HUES64 (cell line): ENCODE data around the gene ZSWIM7.
A peak's percentile ranks its signal among the peaks of the same experiment; 100 is the strongest.
"Not testable (repeated sequence)": the region's sequence is repeated elsewhere in the genome, so short reads cannot be mapped to it uniquely, and the experiment has no call there.

Source experiments
- H3K27ac ChIP-seq: 2 replicates; pipeline ENCODE4 v1.7.0; 2013; ENCODE audit warnings: low read depth, low read length, inconsistent platforms
- H3K27me3 ChIP-seq: 2 replicates; pipeline ENCODE4 v1.6.1; 2013; ENCODE audit warnings: mild to moderate bottlenecking, low read length; ENCODE audit not compliant: insufficient read depth
- H3K36me3 ChIP-seq: 2 replicates; pipeline ENCODE4 v1.6.1; 2013; ENCODE audit warnings: mild to moderate bottlenecking, low read length; ENCODE audit not compliant: insufficient read depth
- H3K4me1 ChIP-seq: 2 replicates; pipeline ENCODE4 v1.6.1; 2013; ENCODE audit warnings: mild to moderate bottlenecking, low read length, moderate library complexity; ENCODE audit not compliant: insufficient read depth
- H3K4me3 ChIP-seq: 2 replicates; pipeline ENCODE4 v1.5.1; 2013; ENCODE audit warnings: mild to moderate bottlenecking, low read length, moderate library complexity
- H3K9ac ChIP-seq: 2 replicates; pipeline ENCODE4 v1.6.1; 2013; ENCODE audit warnings: mild to moderate bottlenecking, low read depth, low read length
- H3K9me3 ChIP-seq: 2 replicates; pipeline ENCODE4 v1.6.1; 2013; ENCODE audit warnings: low read depth, low read length; ENCODE audit not compliant: insufficient read depth
- WGBS: fragments of 150-250, 120-280 bp; methylation state at CpG from one replicate; pipeline ENCODE4 v1.1.7; 2013; ENCODE audit warnings: missing lambda C conversion rate; 5-methylcytosine and 5-hydroxymethylcytosine counted together

ZSWIM7 gene

DNA sequence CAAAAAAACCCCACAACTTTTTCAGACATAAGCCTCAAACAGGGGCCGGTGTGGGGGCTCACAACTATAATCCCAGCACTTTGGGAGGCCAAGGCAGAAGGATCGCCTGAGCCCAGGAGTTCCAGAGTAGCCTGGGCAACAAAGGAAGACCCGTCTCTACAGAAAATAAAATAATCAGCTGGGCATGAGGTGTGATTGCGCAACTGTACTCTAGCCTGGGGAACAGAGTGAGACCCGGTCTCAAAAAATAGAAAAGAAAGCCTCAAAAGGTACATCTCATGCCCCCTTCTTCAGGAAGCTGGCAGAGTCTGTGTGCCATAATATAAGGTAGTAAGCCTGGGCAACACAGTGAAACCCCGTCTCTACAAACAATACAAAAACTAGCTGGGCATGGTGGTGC, 3.2 kb downstream of the ZSWIM7 start:
- Histone ChIP-seq H3K4me3 (no peak overlapping the region), H3K27ac (no peak overlapping the region), H3K9ac (no peak overlapping the region), H3K27me3 (no peaks in the 10 kb centered on the region), H3K4me1 (peaks cover 4% of the 10 kb centered on the region; the same call in 1 of the 2 replicates), H3K36me3 (peaks cover 26% of the 10 kb centered on the region), H3K9me3 (0 out of 2 replicates have a peak, but pooled peaks cover under 1% of the 10 kb centered on the region)
- 92% methylated on average over 6 of the region's 6 CpGs for WGBS

DNA sequence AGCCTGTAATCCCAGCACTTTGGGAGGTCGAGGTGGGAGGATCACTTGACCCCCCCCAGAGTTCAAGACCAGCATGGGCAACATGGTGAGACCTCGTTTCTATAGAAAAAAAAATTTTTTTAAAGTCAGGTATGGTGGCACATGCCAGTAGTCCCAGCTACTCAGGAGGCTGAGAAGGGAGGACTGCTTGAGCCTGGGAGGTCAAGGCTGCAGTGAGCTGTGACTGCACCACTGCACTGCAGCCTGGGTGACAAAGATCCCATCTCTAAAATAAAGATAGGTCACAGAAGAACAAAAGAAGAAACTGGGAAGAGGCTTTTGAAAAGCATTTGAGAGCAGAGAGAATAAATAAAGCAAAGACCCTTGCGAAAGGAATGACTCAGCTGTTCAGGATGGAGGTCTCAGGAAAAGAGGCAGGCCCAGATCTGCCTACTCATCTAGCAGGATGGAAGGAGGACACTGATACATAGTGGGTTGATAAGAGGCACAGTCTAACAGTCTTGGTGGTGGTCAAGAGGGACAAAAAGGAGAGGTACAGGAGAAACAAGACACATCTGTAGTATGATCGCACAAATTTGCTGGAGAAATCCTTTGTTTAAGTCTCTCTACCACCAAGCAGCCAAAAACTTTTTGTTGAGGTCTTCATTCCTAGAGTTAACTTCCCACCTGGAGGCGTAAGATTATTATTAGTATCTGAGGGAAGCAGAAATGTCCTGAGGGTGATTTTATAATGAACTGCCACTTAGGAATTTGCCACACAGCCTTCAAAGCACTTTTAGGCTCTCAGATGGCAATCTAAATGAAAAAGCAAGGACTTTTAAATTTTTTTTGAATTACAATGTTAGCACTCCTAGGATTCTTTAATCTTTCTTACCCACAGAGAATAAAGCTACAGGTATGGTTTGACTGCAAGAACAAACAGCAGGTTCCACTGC, 17.6 kb downstream of the ZSWIM7 start:
- H3K27me3 ChIP-seq, result no peaks in the 10 kb centered on the region
- WGBS, result 85% methylated on average over 5 of the region's 5 CpGs
- no peak overlapping the region for H3K4me3 ChIP-seq
- peak overlapping the region; percentile 82 for H3K27ac ChIP-seq
- peaks cover 6% of the 10 kb centered on the region for H3K9me3 ChIP-seq
- H3K4me1 ChIP-seq, result peaks cover 13% of the 10 kb centered on the region
- peaks cover 70% of the 10 kb centered on the region for H3K36me3 ChIP-seq
- no peak overlapping the region for H3K9ac ChIP-seq

- Histone ChIP-seq H3K27me3 (no peaks in the 10 kb centered on the region), H3K36me3 (peaks cover 70% of the 10 kb centered on the region), H3K9ac (no peak overlapping the region), H3K9me3 (peaks cover 6% of the 10 kb centered on the region), H3K4me3 (no peak overlapping the region), H3K27ac (no peak overlapping the region; the same call in 1 of the 2 replicates), H3K4me1 (peaks cover 13% of the 10 kb centered on the region)
- 40% methylated on average over 1 of the region's 2 CpGs for WGBS
These were observed 18.3 kb downstream of the ZSWIM7 start for GRCh38 chr17:15981208-15981607.

GRCh38 chr17:15979013-15979412, 20.5 kb downstream of the ZSWIM7 start:
- not testable (repeated sequence) for H3K9ac ChIP-seq, H3K27me3 ChIP-seq, H3K9me3 ChIP-seq, H3K27ac ChIP-seq, H3K4me3 ChIP-seq
- peaks cover 68% of the 10 kb centered on the region for H3K36me3 ChIP-seq
- no CpG with 5 or more reads among the region's 4 CpGs for WGBS
- peaks cover 13% of the 10 kb centered on the region for H3K4me1 ChIP-seq

DNA sequence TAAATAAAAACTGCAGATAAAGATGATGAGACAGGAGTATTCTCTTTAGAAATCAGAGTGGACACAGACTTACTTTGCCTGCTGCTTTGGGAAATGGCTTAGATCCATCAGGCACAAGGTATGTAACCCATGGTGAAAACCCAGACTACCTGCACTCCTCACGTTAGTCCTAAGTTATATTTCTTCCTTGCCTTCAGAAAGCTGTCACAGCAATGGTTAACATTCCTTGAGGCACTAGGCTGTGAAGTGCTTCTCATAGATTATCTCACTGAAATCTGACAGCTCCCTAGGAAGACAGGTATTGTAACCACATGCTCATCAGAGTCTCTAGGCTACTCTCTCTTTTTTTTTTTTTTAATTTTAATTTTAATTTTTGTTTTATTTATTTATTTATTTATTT, 20.9 kb downstream of the ZSWIM7 start:
- 93% methylated on average over 1 of the region's 1 CpG for WGBS
- Histone ChIP-seq H3K9me3 (peaks cover 6% of the 10 kb centered on the region), H3K27me3 (no peaks in the 10 kb centered on the region), H3K4me3 (no peak overlapping the region), H3K27ac (no peak overlapping the region), H3K9ac (no peak overlapping the region), H3K36me3 (peaks cover 64% of the 10 kb centered on the region), H3K4me1 (peaks cover 13% of the 10 kb centered on the region)

GRCh38 chr17:15977894-15978293, 21.6 kb downstream of the ZSWIM7 start:
- no peak overlapping the region for H3K27ac ChIP-seq
- WGBS, result 98% methylated on average over 2 of the region's 2 CpGs
- no peak overlapping the region for H3K9ac ChIP-seq
- peaks cover 13% of the 10 kb centered on the region for H3K4me1 ChIP-seq
- no peak overlapping the region for H3K4me3 ChIP-seq
- H3K9me3 ChIP-seq, result peaks cover 6% of the 10 kb centered on the region
- no peaks in the 10 kb centered on the region for H3K27me3 ChIP-seq
- peaks cover 63% of the 10 kb centered on the region for H3K36me3 ChIP-seq

GRCh38 chr17:15973834-15974233, 25.7 kb downstream of the ZSWIM7 start:
- WGBS, result 91% methylated on average over 6 of the region's 6 CpGs
- Histone ChIP-seq H3K4me3 (no peak overlapping the region), H3K9ac (no peak overlapping the region), H3K27ac (no peak overlapping the region), H3K4me1 (peaks cover 16% of the 10 kb centered on the region), H3K36me3 (peaks cover 35% of the 10 kb centered on the region), H3K9me3 (no peaks in the 10 kb centered on the region), H3K27me3 (no peaks in the 10 kb centered on the region)

- Histone ChIP-seq H3K4me1 (peaks cover 19% of the 10 kb centered on the region), H3K27me3 (no peaks in the 10 kb centered on the region), H3K27ac (no peak overlapping the region), H3K9me3 (no peaks in the 10 kb centered on the region), H3K9ac (no peak overlapping the region), H3K4me3 (no peak overlapping the region), H3K36me3 (peaks cover 30% of the 10 kb centered on the region)
These were observed 26.5 kb downstream of the ZSWIM7 start for GRCh38 chr17:15973016-15973415.

DNA sequence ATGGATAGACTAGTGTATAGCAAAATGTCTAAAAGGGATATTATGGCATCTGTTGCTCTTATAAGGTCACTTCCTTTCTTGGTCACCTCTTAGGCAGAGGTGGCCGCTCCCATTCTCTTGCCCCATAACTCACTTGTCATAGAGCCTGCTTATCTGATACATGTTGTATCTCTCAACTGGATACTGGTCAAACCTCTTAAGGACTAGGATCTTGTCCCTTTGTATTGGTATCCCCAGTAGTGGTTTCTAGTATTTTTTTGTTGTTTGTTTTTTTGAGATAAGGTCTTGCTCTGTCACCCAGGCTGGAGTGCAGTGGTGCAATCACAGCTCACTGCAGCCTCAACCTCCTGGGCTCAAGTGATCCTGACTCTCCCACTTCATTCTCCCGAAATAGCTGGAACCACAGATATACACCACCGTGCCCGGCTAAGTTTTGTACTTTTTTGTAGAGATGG, 27.0 kb downstream of the ZSWIM7 start:
- WGBS, result 95% methylated on average over 3 of the region's 4 CpGs
- Histone ChIP-seq H3K27ac (no peak overlapping the region), H3K36me3 (peaks cover 25% of the 10 kb centered on the region), H3K4me1 (peaks cover 24% of the 10 kb centered on the region), H3K4me3 (no peak overlapping the region), H3K9me3 (no peaks in the 10 kb centered on the region), H3K9ac (no peak overlapping the region), H3K27me3 (no peaks in the 10 kb centered on the region)

- 97% methylated on average over 5 of the region's 5 CpGs for WGBS
- H3K36me3 ChIP-seq, result peaks cover 22% of the 10 kb centered on the region
- no peaks in the 10 kb centered on the region for H3K27me3 ChIP-seq
- peaks cover 30% of the 10 kb centered on the region for H3K4me1 ChIP-seq
- H3K4me3 ChIP-seq, result no peak overlapping the region
- H3K27ac ChIP-seq, result no peak overlapping the region
- no peaks in the 10 kb centered on the region for H3K9me3 ChIP-seq
- no peak overlapping the region for H3K9ac ChIP-seq
These were observed 27.6 kb downstream of the ZSWIM7 start for GRCh38 chr17:15971882-15972281.

DNA sequence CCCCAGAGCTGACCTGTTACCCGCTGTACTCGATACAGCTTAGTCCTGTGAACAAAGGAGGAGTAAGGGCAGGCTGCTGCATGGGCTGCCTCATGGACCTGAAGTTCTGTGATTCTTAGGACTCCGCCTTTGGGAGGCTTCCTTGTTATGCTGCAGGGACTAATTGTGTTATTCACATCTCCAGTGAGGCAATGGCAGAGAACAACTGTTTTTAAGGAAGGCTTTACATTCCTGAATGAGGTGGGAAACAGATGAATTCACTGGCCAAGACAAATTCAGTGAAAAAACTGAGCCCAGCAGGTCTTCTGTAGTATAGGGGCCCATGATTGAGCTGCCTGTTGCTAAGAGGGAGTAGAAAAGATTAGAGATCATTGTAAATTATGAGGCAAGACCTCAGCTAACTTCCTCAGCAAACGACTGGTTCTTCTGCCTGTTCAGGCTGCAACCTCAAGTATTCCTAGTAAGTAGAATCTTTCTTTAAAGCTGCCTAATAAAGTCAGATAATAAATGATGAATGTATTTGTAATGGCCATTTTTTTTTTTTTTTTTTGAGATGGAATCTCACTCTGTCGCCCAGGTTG, 28.3 kb downstream of the ZSWIM7 start:
- peak overlapping the region; percentile 52; the same call in 1 of the 2 replicates for H3K27ac ChIP-seq
- WGBS, result 86% methylated on average over 5 of the region's 5 CpGs
- H3K27me3 ChIP-seq, result no peaks in the 10 kb centered on the region
- H3K9ac ChIP-seq, result no peak overlapping the region
- no peaks in the 10 kb centered on the region for H3K9me3 ChIP-seq
- peaks cover 15% of the 10 kb centered on the region for H3K36me3 ChIP-seq
- H3K4me1 ChIP-seq, result peaks cover 34% of the 10 kb centered on the region
- H3K4me3 ChIP-seq, result no peak overlapping the region
